ENCODE results near the gene CHST2.

The CHST2 gene

GRCh38 chr3:143101792-143102381 is 17.7 kb upstream of the CHST2 start:
- Histone ChIP-seq H3K27me3 (ENCODE audit: insufficient read depth, low read length) (no peaks in the 10 kb centered on the region), H3K9me3 (ENCODE audit: insufficient read depth, low read depth, low read length) (peaks cover 28% of the 10 kb centered on the region), H3K4me1 (ENCODE audit: insufficient read depth, low read length) (no peaks in the 10 kb centered on the region), H3K27ac (ENCODE audit: low read length) (no peak overlapping the region), H3K36me3 (ENCODE audit: insufficient read depth, low read depth, low read length) (no peaks in the 10 kb centered on the region), H3K9ac (ENCODE audit: low read depth, low read length) (no peak overlapping the region), H3K4me3 (ENCODE audit: low read length) (no peak overlapping the region)

GRCh38 chr3:143103652-143104051 is 15.9 kb upstream of the CHST2 start:
- peaks cover 26% of the 10 kb centered on the region for H3K9me3 ChIP-seq (ENCODE audit: insufficient read depth, low read depth, low read length)

GRCh38 chr3:143105170-143105569 is 14.4 kb upstream of the CHST2 start:
- H3K4me1 ChIP-seq (ENCODE audit: insufficient read depth, low read length) = no peaks in the 10 kb centered on the region
- H3K27me3 ChIP-seq (ENCODE audit: insufficient read depth, low read length) = no peaks in the 10 kb centered on the region
- no peak overlapping the region for H3K4me3 ChIP-seq (ENCODE audit: low read length)
- no peak overlapping the region for H3K9ac ChIP-seq (ENCODE audit: low read depth, low read length)
- H3K27ac ChIP-seq (ENCODE audit: low read length) = no peak overlapping the region
- no peaks in the 10 kb centered on the region for H3K36me3 ChIP-seq (ENCODE audit: insufficient read depth, low read depth, low read length)
- H3K9me3 ChIP-seq (ENCODE audit: insufficient read depth, low read depth, low read length) = peaks cover 26% of the 10 kb centered on the region

More at GRCh38 chr3:143103652-143104051, 15.9 kb upstream of the CHST2 start:
- Histone ChIP-seq H3K9ac (ENCODE audit: low read depth, low read length) (no peak overlapping the region), H3K4me3 (ENCODE audit: low read length) (no peak overlapping the region), H3K36me3 (ENCODE audit: insufficient read depth, low read depth, low read length) (no peaks in the 10 kb centered on the region), H3K27ac (ENCODE audit: low read length) (no peak overlapping the region), H3K4me1 (ENCODE audit: insufficient read depth, low read length) (no peaks in the 10 kb centered on the region), H3K27me3 (ENCODE audit: insufficient read depth, low read length) (no peaks in the 10 kb centered on the region)

- Histone ChIP-seq H3K27ac (ENCODE audit: low read length) (no peak overlapping the region), H3K9ac (ENCODE audit: low read depth, low read length) (no peak overlapping the region), H3K9me3 (ENCODE audit: insufficient read depth, low read depth, low read length) (peaks cover 16% of the 10 kb centered on the region), H3K4me1 (ENCODE audit: insufficient read depth, low read length) (no peaks in the 10 kb centered on the region), H3K4me3 (ENCODE audit: low read length) (no peak overlapping the region), H3K36me3 (ENCODE audit: insufficient read depth, low read depth, low read length) (no peaks in the 10 kb centered on the region), H3K27me3 (ENCODE audit: insufficient read depth, low read length) (no peaks in the 10 kb centered on the region)
Observed at GRCh38 chr3:143109861-143110260, 9.7 kb upstream of the CHST2 start.

GRCh38 chr3:143110371-143110770 is 9.2 kb upstream of the CHST2 start:
- Histone ChIP-seq H3K9me3 (ENCODE audit: insufficient read depth, low read depth, low read length) (peaks cover 11% of the 10 kb centered on the region), H3K4me1 (ENCODE audit: insufficient read depth, low read length) (no peaks in the 10 kb centered on the region), H3K4me3 (ENCODE audit: low read length) (no peak overlapping the region), H3K27ac (ENCODE audit: low read length) (no peak overlapping the region), H3K9ac (ENCODE audit: low read depth, low read length) (no peak overlapping the region), H3K27me3 (ENCODE audit: insufficient read depth, low read length) (no peaks in the 10 kb centered on the region), H3K36me3 (ENCODE audit: insufficient read depth, low read depth, low read length) (no peaks in the 10 kb centered on the region)

- Histone ChIP-seq H3K4me3 (ENCODE audit: low read length) (peak overlapping the region; percentile 93), H3K9ac (ENCODE audit: low read depth, low read length) (peak overlapping the region; percentile 86; the same call in 1 of the 2 replicates), H3K27ac (ENCODE audit: low read length) (no peak overlapping the region), H3K27me3 (ENCODE audit: insufficient read depth, low read length) (peaks cover 35% of the 10 kb centered on the region), H3K36me3 (ENCODE audit: insufficient read depth, low read depth, low read length) (0 out of 2 replicates have a peak, but pooled peaks cover 8% of the 10 kb centered on the region), H3K9me3 (ENCODE audit: insufficient read depth, low read depth, low read length) (no peaks in the 10 kb centered on the region), H3K4me1 (ENCODE audit: insufficient read depth, low read length) (peaks cover 7% of the 10 kb centered on the region)
Observed at GRCh38 chr3:143118630-143119008, 952 bp upstream of the CHST2 start.

- Histone ChIP-seq H3K27me3 (ENCODE audit: insufficient read depth, low read length) (peaks cover 35% of the 10 kb centered on the region), H3K4me3 (ENCODE audit: low read length) (peak overlapping the region; percentile 93), H3K36me3 (ENCODE audit: insufficient read depth, low read depth, low read length) (0 out of 2 replicates have a peak, but pooled peaks cover 8% of the 10 kb centered on the region), H3K4me1 (ENCODE audit: insufficient read depth, low read length) (peaks cover 10% of the 10 kb centered on the region), H3K9ac (ENCODE audit: low read depth, low read length) (peak overlapping the region; percentile 45; the same call in 1 of the 2 replicates), H3K9me3 (ENCODE audit: insufficient read depth, low read depth, low read length) (no peaks in the 10 kb centered on the region), H3K27ac (ENCODE audit: low read length) (no peak overlapping the region)
Observed at GRCh38 chr3:143119974-143120715, 574 bp downstream of the CHST2 start.

- Histone ChIP-seq H3K27me3 (ENCODE audit: insufficient read depth, low read length) (peaks cover 35% of the 10 kb centered on the region), H3K36me3 (ENCODE audit: insufficient read depth, low read depth, low read length) (0 out of 2 replicates have a peak, but pooled peaks cover 8% of the 10 kb centered on the region), H3K9ac (ENCODE audit: low read depth, low read length) (no peak overlapping the region; the same call in 1 of the 2 replicates), H3K27ac (ENCODE audit: low read length) (no peak overlapping the region), H3K4me1 (ENCODE audit: insufficient read depth, low read length) (peaks cover 13% of the 10 kb centered on the region), H3K4me3 (ENCODE audit: low read length) (peak overlapping the region; percentile 93), H3K9me3 (ENCODE audit: insufficient read depth, low read depth, low read length) (no peaks in the 10 kb centered on the region)
Observed at GRCh38 chr3:143120716-143121240, 1.2 kb downstream of the CHST2 start.

GRCh38 chr3:143121241-143122088 is 1.9 kb downstream of the CHST2 start:
- Histone ChIP-seq H3K4me3 (ENCODE audit: low read length) (peak overlapping the region; percentile 93; the same call in 1 of the 2 replicates), H3K27me3 (ENCODE audit: insufficient read depth, low read length) (peaks cover 35% of the 10 kb centered on the region), H3K9me3 (ENCODE audit: insufficient read depth, low read depth, low read length) (no peaks in the 10 kb centered on the region), H3K9ac (ENCODE audit: low read depth, low read length) (no peak overlapping the region; the same call in 1 of the 2 replicates), H3K4me1 (ENCODE audit: insufficient read depth, low read length) (peaks cover 13% of the 10 kb centered on the region), H3K27ac (ENCODE audit: low read length) (no peak overlapping the region), H3K36me3 (ENCODE audit: insufficient read depth, low read depth, low read length) (0 out of 2 replicates have a peak, but pooled peaks cover 8% of the 10 kb centered on the region)

GRCh38 chr3:143122089-143122430 is 2.5 kb downstream of the CHST2 start:
- no peak overlapping the region for H3K4me3 ChIP-seq (ENCODE audit: low read length)
- H3K9me3 ChIP-seq (ENCODE audit: insufficient read depth, low read depth, low read length) = no peaks in the 10 kb centered on the region
- H3K27ac ChIP-seq (ENCODE audit: low read length) = no peak overlapping the region
- H3K9ac ChIP-seq (ENCODE audit: low read depth, low read length) = no peak overlapping the region
- peaks cover 13% of the 10 kb centered on the region for H3K4me1 ChIP-seq (ENCODE audit: insufficient read depth, low read length)
- H3K36me3 ChIP-seq (ENCODE audit: insufficient read depth, low read depth, low read length) = 0 out of 2 replicates have a peak, but pooled peaks cover 8% of the 10 kb centered on the region
- H3K27me3 ChIP-seq (ENCODE audit: insufficient read depth, low read length) = peaks cover 35% of the 10 kb centered on the region

- Histone ChIP-seq H3K4me1 (ENCODE audit: insufficient read depth, low read length) (peaks cover 10% of the 10 kb centered on the region), H3K9ac (ENCODE audit: low read depth, low read length) (no peak overlapping the region), H3K9me3 (ENCODE audit: insufficient read depth, low read depth, low read length) (no peaks in the 10 kb centered on the region), H3K4me3 (ENCODE audit: low read length) (no peak overlapping the region), H3K36me3 (ENCODE audit: insufficient read depth, low read depth, low read length) (0 out of 2 replicates have a peak, but pooled peaks cover 8% of the 10 kb centered on the region), H3K27me3 (ENCODE audit: insufficient read depth, low read length) (peaks cover 29% of the 10 kb centered on the region), H3K27ac (ENCODE audit: low read length) (no peak overlapping the region)
Observed at GRCh38 chr3:143122608-143123352, 3.2 kb downstream of the CHST2 start.

Data from iPS-20b (cell line).